K562 (cell line): ENCODE results near the gene GPX5. TPM values are rescaled to one million over a fixed set of nuclear protein-coding genes. Genes with fewer than 3 reads are reported as not detected.

ENCODE experiments used
- ASH1L ChIP-seq: fragments of 450-650 bp; IDR thresholded peaks from 2 replicates; pipeline ENCODE4 v1.6.1; 2018; ENCODE audit warnings: borderline replicate concordance, mild to moderate bottlenecking, low read depth; ENCODE audit not compliant: partially characterized antibody
- FOXA1 ChIP-seq: fragments of 450-650 bp; IDR thresholded peaks from 2 replicates; pipeline ENCODE4 v1.6.1; 2016; ENCODE audit warnings: mild to moderate bottlenecking, borderline replicate concordance
- GTF2E2 ChIP-seq: fragments of 200-800 bp; sonication (Bioruptor generic); IDR thresholded peaks from 2 replicates; pipeline ENCODE4 v1.6.1; 2016; ENCODE audit warnings: missing genetic modification characterization, missing compliant biosample characterization
- HCFC1 ChIP-seq: IDR thresholded peaks from 2 replicates; pipeline ENCODE4 v1.6.1; 2012; ENCODE audit warnings: low read depth, low read length, improper control_type of control experiment
- JUND ChIP-seq, 2 experiments: IDR thresholded peaks; 2 replicates in 1 of 2; 3 replicates in 1 of 2; pipeline ENCODE4 v1.6.1; 2011; ENCODE audit warnings: borderline replicate concordance in 2 of 2, low read depth in 2 of 2, low read length in 2 of 2, improper control_type of control experiment in 1 of 2, missing biosample characterization in 1 of 2, missing genetic modification characterization in 1 of 2, missing genetic modification reagents in 1 of 2
- KDM2B ChIP-seq: fragments of 250-450 bp; sonication (Bioruptor Pico); IDR thresholded peaks from 2 replicates; pipeline ENCODE4 v1.8.0; 2021; ENCODE audit warnings: mild to moderate bottlenecking, moderate library complexity
- MTA3 ChIP-seq: fragments of 450-650 bp; formaldehyde crosslinking; IDR thresholded peaks from 2 replicates; pipeline ENCODE4 v1.6.1; 2017; ENCODE audit warnings: mild to moderate bottlenecking, borderline replicate concordance
- NCOA6 ChIP-seq: fragments of 450-650 bp; IDR thresholded peaks from 2 replicates; pipeline ENCODE4 v1.6.1; 2017; ENCODE audit warnings: mild to moderate bottlenecking
- NELFE ChIP-seq: IDR thresholded peaks from 2 replicates; pipeline ENCODE4 v1.6.1; 2011; ENCODE audit warnings: mild to moderate bottlenecking; ENCODE audit not compliant: insufficient read depth, insufficient read length
- NFE2L1 ChIP-seq: fragments of 450-650 bp; IDR thresholded peaks from 2 replicates; pipeline ENCODE4 v1.6.1; 2016; ENCODE audit warnings: missing genetic modification characterization, low read depth, mild to moderate bottlenecking, missing compliant biosample characterization, moderate library complexity, borderline replicate concordance
- PCBP1 ChIP-seq: fragments of 200-400 bp; formaldehyde crosslinking; IDR thresholded peaks from 2 replicates; pipeline ENCODE4 v1.6.1; 2018; ENCODE audit warnings: mild to moderate bottlenecking, low read depth, low read length; ENCODE audit not compliant: poor library complexity, severe bottlenecking
- PHF21A ChIP-seq: fragments of 450-650 bp; IDR thresholded peaks from 2 replicates; pipeline ENCODE4 v1.6.1; 2017; ENCODE audit warnings: low read depth, borderline replicate concordance
- RFX5 ChIP-seq: IDR thresholded peaks from 2 replicates; pipeline ENCODE4 v1.6.1; 2011; ENCODE audit warnings: low read depth, mild to moderate bottlenecking, improper control_type of control experiment, low read length
- SAFB2 ChIP-seq: fragments of 200-400 bp; formaldehyde crosslinking; IDR thresholded peaks from 2 replicates; pipeline ENCODE4 v1.6.1; 2018; ENCODE audit warnings: borderline replicate concordance, low read length, low read depth, moderate library complexity; ENCODE audit not compliant: severe bottlenecking
- SMAD4 ChIP-seq: fragments of 250-450 bp; sonication (Bioruptor Pico); conservative IDR thresholded peaks from 2 replicates; pipeline ENCODE4 v1.8.0; 2021; ENCODE audit warnings: inconsistent platforms, mild to moderate bottlenecking, moderate library complexity
- SRSF9 ChIP-seq: fragments of 200-400 bp; formaldehyde crosslinking; IDR thresholded peaks from 2 replicates; pipeline ENCODE4 v1.6.1; 2017; ENCODE audit warnings: low read depth, low read length, borderline replicate concordance
- TEAD4 ChIP-seq, 2 experiments: sonication (generic) in 1 of 2; formaldehyde crosslinking in 1 of 2; IDR thresholded peaks; 2 replicates each; pipeline versions ENCODE4 v1.6.1 to v1.8.0; 2012 to 2022; ENCODE audit warnings: borderline replicate concordance in 1 of 2, inconsistent platforms in 1 of 2, low read length in 1 of 2, mild to moderate bottlenecking in 1 of 2, missing genetic modification reagents in 1 of 2
- ZEB2 ChIP-seq: fragments of 450-650 bp; IDR thresholded peaks from 2 replicates; pipeline ENCODE4 v1.6.1; 2016
- ZKSCAN8 ChIP-seq: fragments of 200-800 bp; sonication (Bioruptor generic); IDR thresholded peaks from 2 replicates; pipeline ENCODE4 v1.6.1; 2016; ENCODE audit warnings: missing genetic modification characterization, missing compliant biosample characterization
- ZNF165 ChIP-seq: fragments of 250-450 bp; sonication (Bioruptor Pico); IDR thresholded peaks from 2 replicates; pipeline ENCODE4 v1.4.0; 2020; ENCODE audit warnings: borderline replicate concordance
- ZNF212 ChIP-seq: fragments of 450-650 bp; formaldehyde crosslinking; IDR thresholded peaks from 2 replicates; pipeline ENCODE4 v1.4.0; 2020; ENCODE audit warnings: mild to moderate bottlenecking
- ZNF76 ChIP-seq: fragments of 250-450 bp; sonication (Bioruptor Pico); IDR thresholded peaks from 2 replicates; pipeline ENCODE4 v1.4.0; 2020; ENCODE audit warnings: mild to moderate bottlenecking, moderate library complexity, borderline replicate concordance
- ZNF830 ChIP-seq: fragments of 250-450 bp; sonication (Bioruptor Pico); IDR thresholded peaks from 2 replicates; pipeline ENCODE4 v1.5.0; 2021; ENCODE audit warnings: mild to moderate bottlenecking
- polyA plus RNA-seq, 8 experiments: library from polyadenylated mRNA; depleted of rRNA in 4 of 8; stranded (reverse) in 5 of 8; unstranded in 3 of 8; fragments of >200 nt; fragmentation: Nextera tagmentation in 2 of 8; fragmentation: Illumina TruSeq in 1 of 8; extraction: Ambion mirVana in 2 of 8; extraction: Trizol in 1 of 8; gene quantifications; 2 replicates each; pipeline versions ENCODE4 v1.2.1 to v1.2.3, GENCODE V29; 2011 to 2014; ENCODE audit warnings: inconsistent platforms in 1 of 8, missing spikeins in 1 of 8
- total RNA-seq, 7 experiments: library from RNA; depleted of rRNA in 6 of 7; stranded (reverse); fragments of >200 nt in 6 of 7; fragmentation: Illumina TruSeq in 2 of 7; extraction: Trizol in 2 of 7; gene quantifications; 2 replicates each; pipeline versions ENCODE4 v1.2.1 to v1.2.3, GENCODE V29; 2011 to 2021; ENCODE audit warnings: low replicate concordance in 1 of 7
- TF ChIP-seq, protein P1 (sequence below): fragments of 200-800 bp; sonication (Bioruptor generic); IDR thresholded peaks from 2 replicates; pipeline ENCODE4 v1.6.1; 2017; ENCODE audit warnings: missing genetic modification characterization, missing compliant biosample characterization
- TF ChIP-seq, protein P2 (sequence below), 2 experiments: fragments of 150-350 bp in 1 of 2; IDR thresholded peaks; 2 replicates each; pipeline ENCODE4 v1.6.1; 2012 to 2016; ENCODE audit warnings: low read depth in 2 of 2, low read length in 2 of 2, mild to moderate bottlenecking in 1 of 2, moderate library complexity in 1 of 2

GPX5 gene
- total and polyA plus RNA-seq, 9 of the 15 experiments (the other 6 are each of a cell fraction or from before 2014, with no cell fraction given): 0.07 to 0.18 (median 0.15) TPM; not detected in 6

DNA sequence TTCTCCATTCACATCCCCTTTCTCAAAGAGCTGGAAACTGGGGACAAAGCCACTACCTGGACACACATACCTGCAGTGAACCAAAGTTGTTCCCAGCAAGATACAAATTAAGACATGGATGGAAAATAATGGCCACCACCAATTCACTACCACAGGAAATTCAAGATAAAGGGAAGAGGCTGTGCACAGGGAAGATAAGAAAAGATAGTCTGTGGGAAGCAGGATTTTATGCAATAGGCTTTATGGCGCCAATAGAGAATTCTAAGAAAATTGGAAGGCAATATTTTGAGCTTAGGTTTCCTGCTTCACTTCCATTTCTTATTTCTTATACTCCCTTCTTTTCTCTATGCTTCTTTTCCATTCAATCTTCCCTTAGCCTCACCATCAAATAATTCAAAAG lies 19.9 kb upstream of the GPX5 start (continued):
- TF ChIP-seq SAFB2: no peak
- TF ChIP-seq ZNF165: no peak
- no peak for TF ChIP-seq NFE2L1 (tag)
- no peak for TF ChIP-seq PCBP1
- TF ChIP-seq TEAD4 (IDR thresholded peaks at IDR 0.05; ENCODE audit: low read length): peak; percentile 78; the same call in 1 of the 2 replicates
- no peak for TF ChIP-seq TEAD4 (CRISPR knock-in tag; IDR thresholded peaks at IDR 0.05; ENCODE audit: borderline replicate concordance)
- TF ChIP-seq ZNF830: no peak
- TF ChIP-seq NCOA6: no peak
- no peak for TF ChIP-seq FOXA1
- no peak for TF ChIP-seq KDM2B (CRISPR knock-in tag)
- TF ChIP-seq JUND (IDR thresholded peaks at IDR 0.05; ENCODE audit: borderline replicate concordance, low read depth, low read length): peak; percentile 10; the same call in 1 of the 2 replicates
- TF ChIP-seq JUND (tag; IDR thresholded peaks at IDR 0.05; ENCODE audit: borderline replicate concordance, low read depth, low read length): no peak
- no peak for TF ChIP-seq HCFC1
- no peak for TF ChIP-seq RFX5
- TF ChIP-seq, protein P1, sequence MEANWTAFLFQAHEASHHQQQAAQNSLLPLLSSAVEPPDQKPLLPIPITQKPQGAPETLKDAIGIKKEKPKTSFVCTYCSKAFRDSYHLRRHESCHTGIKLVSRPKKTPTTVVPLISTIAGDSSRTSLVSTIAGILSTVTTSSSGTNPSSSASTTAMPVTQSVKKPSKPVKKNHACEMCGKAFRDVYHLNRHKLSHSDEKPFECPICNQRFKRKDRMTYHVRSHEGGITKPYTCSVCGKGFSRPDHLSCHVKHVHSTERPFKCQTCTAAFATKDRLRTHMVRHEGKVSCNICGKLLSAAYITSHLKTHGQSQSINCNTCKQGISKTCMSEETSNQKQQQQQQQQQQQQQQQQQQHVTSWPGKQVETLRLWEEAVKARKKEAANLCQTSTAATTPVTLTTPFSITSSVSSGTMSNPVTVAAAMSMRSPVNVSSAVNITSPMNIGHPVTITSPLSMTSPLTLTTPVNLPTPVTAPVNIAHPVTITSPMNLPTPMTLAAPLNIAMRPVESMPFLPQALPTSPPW: no peak
- TF ChIP-seq MTA3: peak; percentile 6; the same call in 1 of the 2 replicates
- TF ChIP-seq ZKSCAN8 (CRISPR knock-in tag): no peak
- TF ChIP-seq SRSF9: no peak
- TF ChIP-seq SMAD4: peak; percentile 34
- no peak for TF ChIP-seq ASH1L
- TF ChIP-seq, protein P2, sequence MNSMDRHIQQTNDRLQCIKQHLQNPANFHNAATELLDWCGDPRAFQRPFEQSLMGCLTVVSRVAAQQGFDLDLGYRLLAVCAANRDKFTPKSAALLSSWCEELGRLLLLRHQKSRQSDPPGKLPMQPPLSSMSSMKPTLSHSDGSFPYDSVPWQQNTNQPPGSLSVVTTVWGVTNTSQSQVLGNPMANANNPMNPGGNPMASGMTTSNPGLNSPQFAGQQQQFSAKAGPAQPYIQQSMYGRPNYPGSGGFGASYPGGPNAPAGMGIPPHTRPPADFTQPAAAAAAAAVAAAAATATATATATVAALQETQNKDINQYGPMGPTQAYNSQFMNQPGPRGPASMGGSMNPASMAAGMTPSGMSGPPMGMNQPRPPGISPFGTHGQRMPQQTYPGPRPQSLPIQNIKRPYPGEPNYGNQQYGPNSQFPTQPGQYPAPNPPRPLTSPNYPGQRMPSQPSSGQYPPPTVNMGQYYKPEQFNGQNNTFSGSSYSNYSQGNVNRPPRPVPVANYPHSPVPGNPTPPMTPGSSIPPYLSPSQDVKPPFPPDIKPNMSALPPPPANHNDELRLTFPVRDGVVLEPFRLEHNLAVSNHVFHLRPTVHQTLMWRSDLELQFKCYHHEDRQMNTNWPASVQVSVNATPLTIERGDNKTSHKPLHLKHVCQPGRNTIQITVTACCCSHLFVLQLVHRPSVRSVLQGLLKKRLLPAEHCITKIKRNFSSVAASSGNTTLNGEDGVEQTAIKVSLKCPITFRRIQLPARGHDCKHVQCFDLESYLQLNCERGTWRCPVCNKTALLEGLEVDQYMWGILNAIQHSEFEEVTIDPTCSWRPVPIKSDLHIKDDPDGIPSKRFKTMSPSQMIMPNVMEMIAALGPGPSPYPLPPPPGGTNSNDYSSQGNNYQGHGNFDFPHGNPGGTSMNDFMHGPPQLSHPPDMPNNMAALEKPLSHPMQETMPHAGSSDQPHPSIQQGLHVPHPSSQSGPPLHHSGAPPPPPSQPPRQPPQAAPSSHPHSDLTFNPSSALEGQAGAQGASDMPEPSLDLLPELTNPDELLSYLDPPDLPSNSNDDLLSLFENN (IDR thresholded peaks at IDR 0.05; ENCODE audit: low read depth in 2 of 2, low read length in 2 of 2): 0 out of 4 replicates have a peak, but pooled peaks of 1 of the 2 experiments have one; percentile 18
- TF ChIP-seq PHF21A: no peak
- TF ChIP-seq ZNF212 (CRISPR knock-in tag): no peak
- no peak for TF ChIP-seq ZEB2
- no peak for TF ChIP-seq ZNF76 (CRISPR knock-in tag)
- TF ChIP-seq NELFE: no peak
- TF ChIP-seq GTF2E2 (tag): no peak
